NK-92 treated with Interleukin-12 subunit alpha and Interleukin-12 subunit beta, amount 100 ng/mL, for 24 hours (cell line): ENCODE data around the gene RAPGEF6.

Experiments used
- DNase-seq: peaks from one replicate; lab custom pipeline; 2025; lab: John Stamatoyannopoulos, UW

Gene RAPGEF6

GRCh38 chr5:131541762-131542161, 93.3 kb downstream of the RAPGEF6 start:
- DNase-seq: no peak

- no peak for DNase-seq
Measured at GRCh38 chr5:131541071-131541470, 94.0 kb downstream of the RAPGEF6 start.

- DNase-seq: no peak
Measured at GRCh38 chr5:131539251-131539650, 95.8 kb downstream of the RAPGEF6 start.

GRCh38 chr5:131538177-131538593, 96.8 kb downstream of the RAPGEF6 start:
- no peak for DNase-seq

GRCh38 chr5:131536850-131537448, 98.1 kb downstream of the RAPGEF6 start:
- no peak for DNase-seq

- DNase-seq: no peak
Measured at GRCh38 chr5:131536211-131536826, 98.7 kb downstream of the RAPGEF6 start.

GRCh38 chr5:131534974-131535373, 100.1 kb downstream of the RAPGEF6 start:
- no peak for DNase-seq

GRCh38 chr5:131533836-131534235, 101.2 kb downstream of the RAPGEF6 start:
- DNase-seq: no peak

GRCh38 chr5:131532031-131532640, 102.9 kb downstream of the RAPGEF6 start:
- no peak for DNase-seq

GRCh38 chr5:131530706-131531331, 104.2 kb downstream of the RAPGEF6 start:
- no peak for DNase-seq

- DNase-seq: no peak
Measured at GRCh38 chr5:131528682-131529081, 106.3 kb downstream of the RAPGEF6 start.

- DNase-seq: no peak
Measured at GRCh38 chr5:131525805-131526204, 109.2 kb downstream of the RAPGEF6 start.

- DNase-seq: no peak
Measured at GRCh38 chr5:131524431-131524830, 110.6 kb downstream of the RAPGEF6 start.

- DNase-seq: no peak
Measured at GRCh38 chr5:131523500-131524185, 111.4 kb downstream of the RAPGEF6 start.

GRCh38 chr5:131521252-131521651, 113.8 kb downstream of the RAPGEF6 start:
- no peak for DNase-seq

GRCh38 chr5:131515348-131515747, 119.7 kb downstream of the RAPGEF6 start:
- DNase-seq: no peak

GRCh38 chr5:131514316-131515283, 120.4 kb downstream of the RAPGEF6 start:
- DNase-seq: no peak

GRCh38 chr5:131513780-131514179, 121.2 kb downstream of the RAPGEF6 start:
- no peak for DNase-seq

GRCh38 chr5:131511934-131512333, 123.1 kb downstream of the RAPGEF6 start:
- DNase-seq: no peak

GRCh38 chr5:131509801-131510200, 125.2 kb downstream of the RAPGEF6 start:
- DNase-seq: no peak

GRCh38 chr5:131505237-131505908, 129.7 kb downstream of the RAPGEF6 start:
- no peak for DNase-seq
